CD4-positive, alpha-beta T cell treated with Interleukin-4 for 4 hours (primary cell): ENCODE results near the gene MSANTD7.
A peak's percentile ranks its signal among the peaks of the same experiment; 100 is the strongest.
"Not testable (repeated sequence)": the region's sequence is repeated elsewhere in the genome, so short reads cannot be mapped to it uniquely, and the experiment has no call there.

Experiments
- DNase-seq: peaks from one replicate; pipeline ENCODE4 v3.0.0-alpha.2; 2020

The MSANTD7 gene

GRCh38 chr10:14838582-14839304 is 637 bp downstream of the MSANTD7 start:
- no peak for DNase-seq

GRCh38 chr10:14839305-14839695 is 1.2 kb downstream of the MSANTD7 start:
- no peak for DNase-seq

DNA sequence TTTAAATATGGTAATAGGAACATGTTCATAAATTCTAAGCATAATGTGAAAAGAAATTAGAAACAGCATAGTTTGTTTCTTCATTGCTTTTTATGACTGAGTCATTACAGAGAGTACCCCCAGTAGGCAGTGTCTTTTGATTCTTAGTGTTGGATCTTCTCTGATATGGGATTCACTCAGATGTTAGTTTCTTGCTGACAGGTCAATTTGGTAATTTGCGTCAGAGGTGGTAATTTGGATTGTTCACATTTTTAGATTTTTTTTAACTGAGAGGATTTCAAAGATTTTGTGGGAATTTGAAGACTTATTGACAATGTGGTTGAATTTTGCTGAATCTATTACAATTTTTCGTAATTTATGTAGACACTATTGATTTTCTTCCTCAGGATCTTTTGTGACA is 2.1 kb downstream of the MSANTD7 start:
- no peak for DNase-seq

- DNase-seq = no peak
Measured at GRCh38 chr10:14843327-14843988, 5.4 kb downstream of the MSANTD7 start.

GRCh38 chr10:14844948-14845347 is 6.8 kb downstream of the MSANTD7 start:
- no peak for DNase-seq

GRCh38 chr10:14852236-14852635 is 14.1 kb downstream of the MSANTD7 start:
- no peak for DNase-seq

- DNase-seq = no peak
Measured at GRCh38 chr10:14855453-14855852, 17.3 kb downstream of the MSANTD7 start.

DNA sequence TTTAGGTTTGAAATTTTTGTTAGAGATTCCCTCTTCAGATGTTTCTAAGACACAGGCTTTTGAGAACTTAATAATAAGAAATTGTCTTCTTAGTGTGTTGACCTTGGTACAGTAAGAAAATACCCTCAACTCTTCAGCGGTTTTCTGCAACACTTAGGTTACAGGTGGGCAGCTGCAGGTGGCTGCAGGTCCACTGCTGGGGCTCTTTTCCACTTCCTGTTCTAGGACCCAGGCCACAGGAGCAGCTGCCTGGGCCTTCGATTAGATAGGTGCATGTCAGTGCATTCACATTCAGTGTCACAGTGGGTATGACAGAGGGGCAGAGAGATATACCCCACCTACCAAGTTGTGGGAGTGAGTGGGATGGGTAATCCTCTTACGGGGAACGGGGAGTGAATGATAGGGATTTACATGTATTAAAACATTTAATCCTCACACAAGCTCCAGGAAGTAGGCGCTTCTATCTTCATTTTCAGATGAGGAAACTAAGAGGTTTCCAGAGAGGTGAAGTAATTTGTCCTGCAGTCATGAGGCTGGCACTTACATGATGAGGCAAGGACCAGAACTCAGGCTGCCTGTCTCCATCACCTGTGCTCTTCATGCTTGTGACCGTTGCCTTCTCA is 20.3 kb downstream of the MSANTD7 start:
- no peak for DNase-seq

- DNase-seq = no peak
Measured at GRCh38 chr10:14859043-14859442, 20.9 kb downstream of the MSANTD7 start.

GRCh38 chr10:14859775-14860174 is 21.7 kb downstream of the MSANTD7 start:
- no peak for DNase-seq

GRCh38 chr10:14860791-14861190 is 22.7 kb downstream of the MSANTD7 start:
- no peak for DNase-seq

DNA sequence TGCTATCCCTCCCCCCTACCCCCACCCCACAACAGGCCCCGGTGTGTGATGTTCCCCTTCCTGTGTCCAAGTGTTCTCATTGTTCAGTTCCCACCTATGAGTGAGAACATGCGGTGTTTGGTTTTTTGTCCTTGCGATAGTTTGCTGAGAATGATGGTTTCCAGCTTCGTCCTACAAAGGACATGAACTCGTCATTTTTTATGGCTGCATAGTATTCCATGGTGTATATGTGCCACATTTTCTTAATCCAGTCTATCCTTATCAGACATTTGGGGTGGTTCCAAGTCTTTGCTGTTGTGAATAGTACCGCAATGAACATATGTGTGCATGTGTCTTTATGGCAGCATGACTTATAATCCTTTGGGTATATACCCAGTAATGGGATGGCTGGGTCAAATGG is 26.4 kb downstream of the MSANTD7 start:
- not testable (repeated sequence) for DNase-seq

DNA sequence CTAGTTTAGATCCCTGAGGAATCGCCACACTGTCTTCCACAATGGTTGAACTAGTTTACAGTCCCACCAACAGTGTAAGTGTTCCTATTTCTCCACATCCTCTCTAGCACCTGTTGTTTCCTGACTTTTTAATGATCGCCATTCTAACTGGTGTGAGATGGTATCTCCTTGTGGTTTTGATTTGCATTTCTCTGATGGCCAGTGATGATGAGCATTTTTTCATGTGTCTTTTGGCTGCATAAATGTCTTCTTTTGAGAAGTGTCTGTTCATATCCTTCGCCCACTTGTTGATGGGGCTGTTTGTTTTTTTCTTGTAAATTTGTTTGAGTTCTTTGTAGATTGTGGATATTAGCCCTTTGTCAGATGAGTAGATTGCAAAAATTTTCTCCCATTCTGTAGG is 26.8 kb downstream of the MSANTD7 start:
- not testable (repeated sequence) for DNase-seq

DNA sequence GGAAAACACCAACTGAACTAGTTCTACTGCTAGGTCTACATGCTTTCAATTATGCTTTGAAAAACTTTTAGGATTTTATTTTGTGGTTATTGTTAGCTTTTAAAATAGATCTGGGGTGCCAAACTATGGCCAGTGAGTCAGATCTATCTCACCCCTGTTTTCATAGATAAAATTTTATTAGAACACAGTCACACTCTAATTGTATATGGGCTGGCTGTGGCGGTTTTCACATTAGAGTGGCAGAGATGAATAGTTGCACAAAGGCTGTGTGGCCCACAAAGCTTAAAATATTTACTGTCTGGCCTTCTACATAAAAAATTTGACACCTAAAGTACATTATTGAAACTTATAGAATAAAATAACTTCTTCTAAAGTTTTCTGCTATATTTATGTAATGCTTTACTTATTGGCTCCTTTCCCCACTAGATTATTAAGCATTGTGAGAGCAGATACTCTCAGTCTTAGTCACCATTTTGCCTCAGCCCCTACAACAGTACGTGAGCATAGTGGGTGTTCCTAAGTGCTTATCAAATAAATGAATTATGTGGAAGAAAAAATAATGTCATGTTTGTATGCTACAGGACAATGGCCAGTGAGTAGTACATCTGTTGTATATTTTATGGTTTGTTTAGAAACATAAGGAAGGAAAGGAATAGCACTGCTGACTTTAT is 35.1 kb downstream of the MSANTD7 start:
- DNase-seq = no peak

- no peak for DNase-seq
Measured at GRCh38 chr10:14875941-14876340, 37.8 kb downstream of the MSANTD7 start.

DNA sequence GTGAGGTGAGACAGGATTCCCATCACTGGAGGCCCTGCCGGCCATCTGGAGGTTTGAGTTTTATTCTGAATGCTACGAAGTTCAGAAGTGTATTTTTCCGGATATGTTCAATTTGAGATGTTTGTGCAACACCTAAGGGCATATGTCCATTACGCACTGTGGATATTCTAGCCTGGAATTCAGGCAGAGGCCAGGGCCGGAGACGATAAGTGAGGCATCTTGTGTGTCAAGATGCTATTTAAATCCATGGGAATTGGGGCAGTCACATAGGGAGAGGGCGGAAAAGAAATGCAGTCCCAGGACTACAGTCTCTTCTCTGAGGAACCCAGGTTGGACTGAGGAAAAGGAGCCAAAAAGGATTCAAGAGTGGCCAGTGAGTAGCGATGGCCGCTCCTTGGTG is 38.7 kb downstream of the MSANTD7 start:
- DNase-seq = no peak

DNA sequence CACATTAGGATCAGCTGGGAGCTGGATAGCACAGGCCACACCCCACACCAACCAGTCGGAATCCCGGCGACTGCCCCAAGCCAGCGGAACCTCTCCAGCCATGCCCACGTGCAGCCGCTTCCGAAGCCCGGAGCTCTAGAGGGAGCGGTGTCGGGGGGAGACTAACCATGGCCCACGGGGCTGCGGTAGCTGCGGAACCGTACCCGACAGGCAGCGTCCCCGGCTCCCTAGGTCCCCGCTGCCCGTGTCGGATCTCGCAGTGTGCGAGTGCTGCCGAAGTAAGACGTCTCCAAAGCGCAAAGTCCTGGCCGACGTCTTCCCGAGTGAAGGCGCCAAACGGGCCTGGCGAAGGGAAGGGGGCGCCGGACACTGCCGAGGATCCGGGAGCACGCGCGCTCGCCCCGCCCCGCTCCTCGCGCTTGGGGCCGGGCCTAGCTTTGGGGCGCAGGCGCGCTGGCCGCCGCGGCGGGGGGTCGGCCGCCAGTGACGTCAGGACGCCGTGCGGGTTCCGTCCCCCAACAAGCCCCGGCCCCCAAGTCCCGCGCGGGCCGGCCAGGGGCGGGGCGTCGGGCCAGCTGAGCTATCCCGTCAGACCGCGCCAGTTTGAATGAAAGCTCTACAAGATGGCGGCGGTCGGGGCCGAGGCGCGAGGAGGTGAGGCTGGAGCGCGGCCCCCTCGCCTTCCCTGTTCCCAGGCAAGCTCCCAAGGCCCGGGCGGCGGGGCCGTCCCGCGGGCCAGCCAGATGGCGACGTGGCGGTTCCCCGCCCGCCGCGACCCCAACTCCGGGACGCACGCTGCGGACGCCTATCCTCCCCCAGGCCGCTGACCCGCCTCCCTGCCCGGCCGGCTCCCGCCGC is 40.4 kb downstream of the MSANTD7 start, which contains the start of gene SUV39H2:
Gene SUV39H2, plus strand, starts transcription at position 601 of the 858 bp plus-strand sequence. Its CDS starts 23 bp downstream, at position 624.
- DNase-seq = peak; percentile 92

- DNase-seq = no peak
Measured at GRCh38 chr10:14879124-14879927, 41.2 kb downstream of the MSANTD7 start.

DNA sequence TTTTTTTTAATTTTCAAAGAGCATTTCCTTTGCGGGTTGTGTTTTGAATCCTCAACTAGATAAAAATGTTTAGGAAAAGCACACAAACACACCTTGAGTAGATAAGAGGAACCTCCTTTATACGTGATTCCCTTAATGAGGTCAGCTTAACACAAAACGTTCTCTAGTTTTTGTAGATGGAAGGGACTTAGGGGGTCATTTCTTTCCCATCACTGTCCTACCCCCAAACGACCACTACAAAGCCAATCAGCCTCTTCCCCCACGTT is 41.8 kb downstream of the MSANTD7 start:
- DNase-seq = no peak

- DNase-seq = no peak
Measured at GRCh38 chr10:14880229-14880628, 42.1 kb downstream of the MSANTD7 start.

GRCh38 chr10:14884082-14884481 is 46.0 kb downstream of the MSANTD7 start:
- DNase-seq = no peak
